Measurements from ENCODE around the gene TEX50. TPM values are rescaled to one million over a fixed set of nuclear protein-coding genes. Genes with fewer than 3 reads are reported as not detected.

The TEX50 gene
- total RNA-seq, 1 experiment from 2014 or later: not detected

- Mint-ChIP-seq H3K4me1 (no peaks in the 10 kb centered on the region), H3K9me3 (peaks cover 8 to 13% of the 10 kb centered on the region in 2 experiments; a peak in 4 of 5 replicates), H3K36me3 (ENCODE audit: insufficient read depth in 1 of 3, low read depth in 3 of 3) (peaks cover 0 to 21% (median 3%) of the 10 kb centered on the region in 3 experiments; a peak in 3 of 7 replicates), H3K27me3 (ENCODE audit: low read depth) (peaks cover 2% of the 10 kb centered on the region; the same call in 1 of the 2 replicates), H3K4me3 (no peak overlapping the region), H3K27ac (no peak overlapping the region)
- H4K91ac ChIP-seq (ENCODE audit: insufficient read length, low read depth, low read length): no peak overlapping the region
- DNase-seq: no peak
- H3K27ac ChIP-seq (ENCODE audit: insufficient read length, low read depth, low read length): no peak overlapping the region
- H4K5ac ChIP-seq (ENCODE audit: insufficient read length, low read depth, low read length): no peak overlapping the region
- no peak overlapping the region for H2AFZ ChIP-seq (ENCODE audit: low read length)
- H3K23ac ChIP-seq (ENCODE audit: insufficient read length, low read depth, low read length): no peak overlapping the region
- H3K79me2 ChIP-seq (ENCODE audit: insufficient read depth, low read length): no peaks in the 10 kb centered on the region
- H4K8ac ChIP-seq (replicated peaks; ENCODE audit: insufficient read length, low read depth, low read length): no peak overlapping the region
- H2BK12ac ChIP-seq (ENCODE audit: insufficient read length, low read depth, low read length): no peak overlapping the region
- no peak overlapping the region for H3K4ac ChIP-seq (ENCODE audit: low read depth, low read length)
- no peak overlapping the region for H2BK120ac ChIP-seq (ENCODE audit: low read depth, low read length, poor library complexity, severe bottlenecking)
- no peak overlapping the region for H2BK15ac ChIP-seq (ENCODE audit: low read depth, low read length)
- H2AK5ac ChIP-seq (ENCODE audit: insufficient read length, low read length): no peak overlapping the region
- H3K4me2 ChIP-seq (ENCODE audit: insufficient read depth, insufficient read length, low read length): no peak overlapping the region
- H3K27me3 ChIP-seq (ENCODE audit: insufficient read depth, low read length): no peaks in the 10 kb centered on the region
- H3K4me1 ChIP-seq (ENCODE audit: insufficient read depth, low read length): no peaks in the 10 kb centered on the region
- no peaks in the 10 kb centered on the region for H4K20me1 ChIP-seq (ENCODE audit: control insufficient read depth, insufficient read depth, insufficient read length)
- no peaks in the 10 kb centered on the region for H3K79me1 ChIP-seq (ENCODE audit: insufficient read depth, low read depth, low read length, poor library complexity, severe bottlenecking)
- no peak overlapping the region for H3K9ac ChIP-seq (ENCODE audit: extremely low read depth, insufficient read length, low read length)
- H3K14ac ChIP-seq (ENCODE audit: insufficient read depth, low read length): no peak overlapping the region
- no peak for TF ChIP-seq CTCF (conservative IDR thresholded peaks at IDR 0.05)
- H2BK5ac ChIP-seq (ENCODE audit: insufficient read length, low read length): no peak overlapping the region
- no peaks in the 10 kb centered on the region for H3K23me2 ChIP-seq (ENCODE audit: insufficient read length, low read depth, low read length, poor library complexity, severe bottlenecking)
- no peaks in the 10 kb centered on the region for H3K9me3 ChIP-seq (ENCODE audit: control insufficient read depth, low read depth, low read length)
- no peak overlapping the region for H2BK20ac ChIP-seq (ENCODE audit: low read depth, low read length, poor library complexity, severe bottlenecking)
- H3T11ph ChIP-seq (ENCODE audit: low read length): no peak overlapping the region
- no peak overlapping the region for H3K18ac ChIP-seq (ENCODE audit: insufficient read length, low read depth, low read length)
- no peak overlapping the region for H3K56ac ChIP-seq (ENCODE audit: insufficient read length, low read depth, low read length)
Measured at GRCh38 chr1:173648880-173649605, 13.9 kb downstream of the TEX50 start.
